Chondrocyte (in vitro differentiated cells): ENCODE measurements around the gene MAST2. TPM values are rescaled to one million over a fixed set of nuclear protein-coding genes. Genes with fewer than 3 reads are reported as not detected.

Experiments used
- DNase-seq: peaks from one replicate; pipeline ENCODE4 v3.0.0; 2021; ENCODE audit warnings: mixed read lengths, low spot score
- H3K27ac Mint-ChIP-seq: one replicate; pipeline ENCODE4 v1.8.0; 2021; ENCODE audit warnings: mild to moderate bottlenecking, moderate library complexity, mixed read lengths; ENCODE audit not compliant: unreplicated experiment
- H3K27me3 Mint-ChIP-seq: 2 replicates; pipeline ENCODE4 v1.8.0; 2021; ENCODE audit warnings: low read depth, mixed read lengths
- H3K36me3 Mint-ChIP-seq: 2 replicates; pipeline ENCODE4 v1.8.0; 2021; ENCODE audit warnings: low read depth, mixed read lengths
- H3K4me1 Mint-ChIP-seq: 2 replicates; pipeline ENCODE4 v1.8.0; 2021; ENCODE audit warnings: low read depth, mild to moderate bottlenecking, mixed read lengths
- H3K4me3 Mint-ChIP-seq: one replicate; pipeline ENCODE4 v1.8.0; 2021; ENCODE audit warnings: mild to moderate bottlenecking, moderate library complexity, mixed read lengths; ENCODE audit not compliant: unreplicated experiment
- H3K9me3 Mint-ChIP-seq: 2 replicates; pipeline ENCODE4 v1.8.0; 2021; ENCODE audit warnings: low read depth, mixed read lengths
- total RNA-seq: library from RNA; stranded (reverse); gene quantifications from 3 replicates; pipeline ENCODE4 v1.2.1, GENCODE V29; 2021
- TF ChIP-seq, protein P1 (sequence below): fragments of 200-600 bp; sonication (generic); IDR thresholded peaks from 2 replicates; pipeline ENCODE4 v1.5.0; 2021; ENCODE audit warnings: antibody characterized with exemption, mild to moderate bottlenecking, moderate library complexity

The MAST2 gene
- total RNA-seq, 1 donor from 2014 or later: 53.2 TPM

GRCh38 chr1:45995298-45995697 lies 191.9 kb downstream of the MAST2 start:
- TF ChIP-seq, protein P1, sequence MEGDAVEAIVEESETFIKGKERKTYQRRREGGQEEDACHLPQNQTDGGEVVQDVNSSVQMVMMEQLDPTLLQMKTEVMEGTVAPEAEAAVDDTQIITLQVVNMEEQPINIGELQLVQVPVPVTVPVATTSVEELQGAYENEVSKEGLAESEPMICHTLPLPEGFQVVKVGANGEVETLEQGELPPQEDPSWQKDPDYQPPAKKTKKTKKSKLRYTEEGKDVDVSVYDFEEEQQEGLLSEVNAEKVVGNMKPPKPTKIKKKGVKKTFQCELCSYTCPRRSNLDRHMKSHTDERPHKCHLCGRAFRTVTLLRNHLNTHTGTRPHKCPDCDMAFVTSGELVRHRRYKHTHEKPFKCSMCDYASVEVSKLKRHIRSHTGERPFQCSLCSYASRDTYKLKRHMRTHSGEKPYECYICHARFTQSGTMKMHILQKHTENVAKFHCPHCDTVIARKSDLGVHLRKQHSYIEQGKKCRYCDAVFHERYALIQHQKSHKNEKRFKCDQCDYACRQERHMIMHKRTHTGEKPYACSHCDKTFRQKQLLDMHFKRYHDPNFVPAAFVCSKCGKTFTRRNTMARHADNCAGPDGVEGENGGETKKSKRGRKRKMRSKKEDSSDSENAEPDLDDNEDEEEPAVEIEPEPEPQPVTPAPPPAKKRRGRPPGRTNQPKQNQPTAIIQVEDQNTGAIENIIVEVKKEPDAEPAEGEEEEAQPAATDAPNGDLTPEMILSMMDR: no peak
- H3K4me3 Mint-ChIP-seq: no peak overlapping the region
- H3K36me3 Mint-ChIP-seq: peaks cover 2% of the 10 kb centered on the region
- H3K27me3 Mint-ChIP-seq: no peaks in the 10 kb centered on the region
- H3K4me1 Mint-ChIP-seq: no peaks in the 10 kb centered on the region
- no peak for DNase-seq
- H3K9me3 Mint-ChIP-seq: peaks cover 13% of the 10 kb centered on the region
- no peak overlapping the region for H3K27ac Mint-ChIP-seq

GRCh38 chr1:45998020-45998617 lies 194.7 kb downstream of the MAST2 start:
- Mint-ChIP-seq H3K36me3 (no peaks in the 10 kb centered on the region), H3K4me1 (no peaks in the 10 kb centered on the region)

DNA sequence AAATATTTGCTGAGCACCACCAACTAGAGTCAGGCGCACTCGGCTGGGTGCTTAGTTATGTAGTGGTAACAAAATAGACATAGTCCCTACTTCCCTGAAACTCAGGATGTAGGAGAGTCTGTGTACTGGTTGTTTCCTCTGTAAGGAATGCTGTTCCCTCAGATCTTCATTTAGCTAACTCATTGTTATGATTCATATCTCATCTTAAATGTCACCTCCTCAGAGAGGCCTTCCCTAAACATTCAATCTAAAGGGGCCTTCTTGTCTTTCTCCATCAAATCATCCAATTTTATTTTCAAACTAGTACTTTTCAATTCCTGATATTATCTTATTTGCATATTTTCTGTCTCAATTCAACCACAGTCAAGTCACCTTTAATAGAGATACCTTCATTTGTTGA lies 196.1 kb downstream of the MAST2 start:
- H3K4me1 Mint-ChIP-seq: no peaks in the 10 kb centered on the region
- H3K4me3 Mint-ChIP-seq: no peak overlapping the region
- peaks cover 2% of the 10 kb centered on the region for H3K9me3 Mint-ChIP-seq
- no peak overlapping the region for H3K27ac Mint-ChIP-seq
- TF ChIP-seq, protein P1: no peak
- peaks cover 2% of the 10 kb centered on the region for H3K36me3 Mint-ChIP-seq
- no peak for DNase-seq
- no peaks in the 10 kb centered on the region for H3K27me3 Mint-ChIP-seq

More at GRCh38 chr1:45998020-45998617, 194.7 kb downstream of the MAST2 start:
- Mint-ChIP-seq H3K27me3 (no peaks in the 10 kb centered on the region), H3K4me3 (no peak overlapping the region), H3K27ac (no peak overlapping the region), H3K9me3 (peaks cover 2% of the 10 kb centered on the region)
- DNase-seq: no peak
- TF ChIP-seq, protein P1: no peak

DNA sequence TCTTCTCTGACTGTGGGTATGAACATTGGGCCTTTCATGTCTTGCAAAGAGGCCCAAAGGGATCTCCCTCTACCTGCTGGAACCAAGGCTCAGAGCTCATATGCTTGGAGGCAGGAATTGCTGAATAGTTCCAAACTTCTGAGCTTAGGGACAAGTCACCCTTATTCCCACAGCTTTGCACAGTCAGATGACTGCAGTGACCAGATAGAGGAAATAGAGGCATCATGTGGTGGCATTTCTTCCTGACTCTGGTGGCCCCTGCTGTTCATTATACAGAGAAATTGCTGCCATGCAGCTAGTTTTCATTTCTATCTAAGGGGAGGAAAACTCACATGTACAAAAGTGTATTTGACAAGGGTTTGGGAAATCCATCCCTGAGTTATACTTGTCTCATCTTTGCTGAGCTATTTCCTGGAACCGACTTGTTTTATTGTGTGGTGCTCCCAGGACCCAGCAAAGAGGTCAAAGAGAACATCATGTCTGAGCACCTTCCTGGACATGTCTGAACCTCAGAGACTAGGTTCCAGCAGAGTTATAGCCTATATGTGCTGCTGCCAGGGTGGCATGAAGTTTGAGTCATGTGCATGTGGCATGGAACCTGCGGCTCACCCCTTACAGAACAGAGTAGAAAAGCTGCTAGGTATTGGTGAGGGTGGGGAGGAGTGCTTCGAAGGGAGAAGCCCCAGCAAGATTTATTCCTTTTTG lies 197.8 kb downstream of the MAST2 start:
- Mint-ChIP-seq H3K4me3 (no peak overlapping the region), H3K4me1 (no peaks in the 10 kb centered on the region), H3K36me3 (peaks cover 6% of the 10 kb centered on the region), H3K27ac (no peak overlapping the region), H3K9me3 (no peaks in the 10 kb centered on the region), H3K27me3 (no peaks in the 10 kb centered on the region)
- TF ChIP-seq, protein P1: no peak
- DNase-seq: no peak

DNA sequence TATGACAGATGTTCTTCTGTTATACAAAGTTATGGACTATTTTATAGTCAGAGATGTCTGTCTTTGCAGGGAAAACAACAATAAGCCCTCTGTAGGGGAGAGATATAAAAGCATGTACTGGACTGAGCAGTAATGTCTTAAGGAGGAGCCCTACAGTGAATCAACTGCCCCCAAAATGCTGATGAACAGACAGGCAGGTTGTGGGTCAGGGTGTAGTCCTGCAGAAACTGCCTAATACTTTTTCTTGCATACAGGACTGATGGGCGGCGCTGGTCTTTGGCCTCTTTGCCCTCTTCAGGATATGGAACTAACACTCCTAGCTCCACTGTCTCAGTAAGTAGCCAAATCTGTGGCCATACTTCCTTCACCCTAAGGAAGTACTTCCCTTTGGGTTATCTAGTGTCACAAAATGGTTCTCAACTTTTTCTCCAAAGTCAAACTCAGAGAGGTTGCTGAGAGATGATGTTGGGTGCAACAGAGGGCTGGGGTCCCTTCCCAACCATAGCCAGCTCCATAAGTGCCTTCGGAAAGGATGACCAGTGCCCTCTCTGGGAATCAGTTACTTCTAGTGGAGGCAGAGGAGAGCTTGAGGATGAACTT lies 199.2 kb downstream of the MAST2 start:
- Mint-ChIP-seq H3K27ac (no peak overlapping the region), H3K9me3 (no peaks in the 10 kb centered on the region), H3K36me3 (peaks cover 16% of the 10 kb centered on the region), H3K4me1 (no peaks in the 10 kb centered on the region), H3K27me3 (no peaks in the 10 kb centered on the region), H3K4me3 (no peak overlapping the region)
- DNase-seq: no peak
- TF ChIP-seq, protein P1: no peak
